Measurements from ENCODE around the gene CYSLTR2.

GRCh38 chr13:48636550-48636949 is 17.2 kb upstream of the CYSLTR2 start:
- no peak for TF ChIP-seq CTCF (IDR thresholded peaks at IDR 0.05)
- TF ChIP-seq POLR2A (IDR thresholded peaks at IDR 0.05) = no peak

Measured in prostate gland (tissue), 2 donors.